NCI-H128 (cell line): ENCODE results near the gene SCFD2.
"Not testable (repeated sequence)": the region's sequence is repeated elsewhere in the genome, so short reads cannot be mapped to it uniquely, and the experiment has no call there.

Source experiments
- DNase-seq: peaks from one replicate; lab custom pipeline; 2025; ENCODE audit not compliant: unreplicated experiment; lab: John Stamatoyannopoulos, UW

The SCFD2 gene

GRCh38 chr4:53346920-53347852 lies 18.7 kb downstream of the SCFD2 start:
- DNase-seq = no peak

- not testable (repeated sequence) for DNase-seq
Measured at GRCh38 chr4:53346392-53346791, 19.5 kb downstream of the SCFD2 start.

- not testable (repeated sequence) for DNase-seq
Measured at GRCh38 chr4:53340145-53340544, 25.7 kb downstream of the SCFD2 start.

GRCh38 chr4:53334916-53335315 lies 30.9 kb downstream of the SCFD2 start:
- DNase-seq = not testable (repeated sequence)

- no peak for DNase-seq
Measured at GRCh38 chr4:53326535-53326934, 39.3 kb downstream of the SCFD2 start.

GRCh38 chr4:53322696-53323095 lies 43.2 kb downstream of the SCFD2 start:
- no peak for DNase-seq

GRCh38 chr4:53321984-53322289 lies 43.9 kb downstream of the SCFD2 start:
- DNase-seq = no peak

GRCh38 chr4:53321151-53321983 lies 44.5 kb downstream of the SCFD2 start:
- DNase-seq = no peak

GRCh38 chr4:53315300-53315699 lies 50.6 kb downstream of the SCFD2 start:
- no peak for DNase-seq

GRCh38 chr4:53314252-53314651 lies 51.6 kb downstream of the SCFD2 start:
- DNase-seq = no peak

- DNase-seq = no peak
Measured at GRCh38 chr4:53313510-53313909, 52.4 kb downstream of the SCFD2 start.

GRCh38 chr4:53309321-53310040 lies 56.4 kb downstream of the SCFD2 start:
- DNase-seq = no peak

- DNase-seq = no peak
Measured at GRCh38 chr4:53307819-53308780, 57.8 kb downstream of the SCFD2 start.

- DNase-seq = no peak
Measured at GRCh38 chr4:53307210-53307609, 58.7 kb downstream of the SCFD2 start.

- DNase-seq = no peak
Measured at GRCh38 chr4:53306729-53307128, 59.1 kb downstream of the SCFD2 start.

- DNase-seq = not testable (repeated sequence)
Measured at GRCh38 chr4:53292209-53292608, 73.7 kb downstream of the SCFD2 start.

GRCh38 chr4:53281438-53281837 lies 84.4 kb downstream of the SCFD2 start:
- DNase-seq = no peak

GRCh38 chr4:53280846-53281245 lies 85.0 kb downstream of the SCFD2 start:
- DNase-seq = no peak

GRCh38 chr4:53274609-53275268 lies 91.1 kb downstream of the SCFD2 start:
- no peak for DNase-seq

- no peak for DNase-seq
Measured at GRCh38 chr4:53273726-53274125, 92.1 kb downstream of the SCFD2 start.
